ENCODE results near the gene EPB41L4B.
"Not testable (repeated sequence)": the region's sequence is repeated elsewhere in the genome, so short reads cannot be mapped to it uniquely, and the experiment has no call there.

The EPB41L4B gene

GRCh38 chr9:109295221-109296130 is 25.4 kb downstream of the EPB41L4B start:
- DNase-seq, result peak; percentile 67

- DNase-seq, result no peak
Observed at GRCh38 chr9:109290385-109290784, 30.5 kb downstream of the EPB41L4B start.

DNA sequence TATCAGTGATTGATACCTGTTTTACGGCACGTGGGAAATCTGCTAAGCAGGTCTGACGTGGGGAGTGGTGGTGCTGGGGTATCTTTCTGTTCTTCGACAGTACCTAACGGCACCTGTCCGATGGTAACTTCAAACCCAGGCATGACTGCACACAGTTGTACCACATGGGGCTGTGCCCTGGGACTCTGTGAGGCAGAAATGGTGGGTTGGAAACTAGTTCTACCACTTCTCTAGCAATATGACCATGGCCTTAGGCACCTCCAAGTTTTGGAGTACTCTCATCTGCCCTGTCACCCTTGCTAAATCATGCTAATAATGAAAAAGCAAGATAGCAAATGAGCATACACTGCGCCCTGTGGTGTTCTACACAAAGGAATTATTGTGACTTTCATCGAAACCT is 30.9 kb downstream of the EPB41L4B start:
- DNase-seq, result no peak

DNA sequence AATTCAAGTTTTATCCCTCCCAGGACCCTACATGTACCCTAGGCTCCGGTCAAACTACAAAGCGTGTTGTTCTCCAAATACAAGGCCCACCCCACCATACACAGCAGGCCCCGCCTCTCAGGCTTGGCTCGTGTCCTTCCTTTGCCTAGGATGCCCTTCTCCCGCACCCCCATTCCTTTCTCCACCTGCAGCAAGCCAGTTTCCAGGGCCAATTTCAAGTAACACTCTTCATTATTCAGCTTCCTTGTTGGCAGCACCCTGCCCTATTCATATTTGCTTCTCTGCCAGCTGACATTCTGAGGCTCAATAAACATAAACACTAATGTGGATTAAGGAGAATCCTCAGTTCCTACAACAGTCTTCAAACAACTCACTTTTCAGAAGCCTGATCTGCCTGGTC is 31.7 kb downstream of the EPB41L4B start:
- DNase-seq, result no peak

- DNase-seq, result no peak
Observed at GRCh38 chr9:109286981-109287380, 33.9 kb downstream of the EPB41L4B start.

GRCh38 chr9:109286571-109286977 is 34.3 kb downstream of the EPB41L4B start:
- DNase-seq, result no peak

DNA sequence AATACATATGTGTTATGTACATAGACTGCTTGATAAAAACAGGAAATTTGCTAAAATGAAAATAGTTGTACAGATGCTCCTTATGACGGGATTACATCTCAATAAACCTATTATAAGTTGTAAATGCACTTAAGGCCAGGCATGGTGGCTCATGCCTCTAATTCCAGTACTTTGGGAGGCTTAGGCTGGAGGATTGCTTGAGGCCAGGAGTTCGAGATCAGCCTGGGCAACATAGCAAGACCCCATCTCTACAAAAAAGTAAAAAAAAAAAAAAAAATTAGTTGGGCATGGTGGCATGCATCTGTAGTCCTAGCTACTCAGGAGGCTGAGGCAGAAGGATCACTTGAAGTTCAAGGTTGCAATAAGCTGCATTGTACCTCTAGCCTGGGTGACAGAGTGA is 37.2 kb downstream of the EPB41L4B start:
- not testable (repeated sequence) for DNase-seq

- no peak for DNase-seq
Observed at GRCh38 chr9:109283012-109283411, 37.8 kb downstream of the EPB41L4B start.

GRCh38 chr9:109282302-109282701 is 38.6 kb downstream of the EPB41L4B start:
- no peak for DNase-seq

DNA sequence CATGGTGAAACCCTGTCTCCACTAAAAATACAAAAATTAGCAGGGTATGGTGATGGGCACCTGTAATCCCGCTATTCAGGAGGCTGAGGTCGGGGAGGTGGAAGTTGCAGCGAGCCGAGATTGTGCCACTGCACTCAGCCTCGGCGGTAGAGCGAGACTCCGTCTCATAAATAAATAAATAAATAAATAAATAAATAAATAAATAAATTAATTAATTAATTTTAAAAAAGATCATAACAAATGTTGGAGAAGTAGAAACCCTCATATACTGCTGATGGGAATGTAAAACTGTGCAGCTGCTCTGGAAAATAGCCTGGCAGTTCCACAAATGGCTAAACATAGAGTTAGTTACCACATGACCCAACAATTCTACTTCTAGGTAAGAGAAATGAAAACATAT is 39.3 kb downstream of the EPB41L4B start:
- DNase-seq, result no peak

- peak; percentile 16 for DNase-seq
Observed at GRCh38 chr9:109278848-109279247, 42.0 kb downstream of the EPB41L4B start.

DNA sequence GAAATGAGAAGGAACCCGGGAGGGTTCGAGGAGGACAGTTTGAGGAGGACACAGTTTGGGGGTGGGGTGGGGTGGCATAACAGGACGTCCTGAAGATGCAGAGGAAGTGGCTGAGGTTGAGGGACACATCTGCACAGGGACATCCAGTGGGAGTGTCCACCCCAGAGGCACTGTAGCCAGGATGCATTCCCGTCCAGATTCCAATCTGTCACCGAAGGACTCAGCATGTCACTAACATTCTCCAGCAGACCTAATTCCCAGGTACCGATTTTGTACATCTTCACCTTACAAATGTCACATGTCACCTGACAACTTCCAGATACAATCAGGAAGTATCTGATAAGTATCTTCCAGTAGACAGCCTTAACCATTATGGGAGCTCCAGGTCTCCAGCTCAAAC is 42.6 kb downstream of the EPB41L4B start:
- DNase-seq, result no peak

DNA sequence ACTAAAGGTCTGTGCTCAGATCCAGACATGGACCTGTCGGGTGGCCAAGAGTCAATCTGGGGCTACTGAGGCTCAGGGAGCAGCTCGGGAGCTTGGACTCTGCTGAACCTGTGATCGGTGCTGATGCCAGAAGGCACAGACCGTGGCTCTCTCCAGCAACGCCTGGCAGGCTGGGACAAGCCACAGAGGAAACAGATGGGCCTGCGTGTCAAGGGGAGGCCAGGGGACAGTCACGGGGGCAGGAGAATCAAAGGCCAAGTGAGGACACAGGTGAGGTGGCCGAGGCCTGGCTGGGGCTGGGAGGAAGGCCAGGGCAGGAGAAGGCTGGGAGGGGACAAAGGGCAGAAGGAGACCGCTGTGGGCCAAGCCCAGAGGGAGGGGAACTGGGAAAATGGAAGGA is 43.4 kb downstream of the EPB41L4B start:
- DNase-seq, result peak; percentile 44

DNA sequence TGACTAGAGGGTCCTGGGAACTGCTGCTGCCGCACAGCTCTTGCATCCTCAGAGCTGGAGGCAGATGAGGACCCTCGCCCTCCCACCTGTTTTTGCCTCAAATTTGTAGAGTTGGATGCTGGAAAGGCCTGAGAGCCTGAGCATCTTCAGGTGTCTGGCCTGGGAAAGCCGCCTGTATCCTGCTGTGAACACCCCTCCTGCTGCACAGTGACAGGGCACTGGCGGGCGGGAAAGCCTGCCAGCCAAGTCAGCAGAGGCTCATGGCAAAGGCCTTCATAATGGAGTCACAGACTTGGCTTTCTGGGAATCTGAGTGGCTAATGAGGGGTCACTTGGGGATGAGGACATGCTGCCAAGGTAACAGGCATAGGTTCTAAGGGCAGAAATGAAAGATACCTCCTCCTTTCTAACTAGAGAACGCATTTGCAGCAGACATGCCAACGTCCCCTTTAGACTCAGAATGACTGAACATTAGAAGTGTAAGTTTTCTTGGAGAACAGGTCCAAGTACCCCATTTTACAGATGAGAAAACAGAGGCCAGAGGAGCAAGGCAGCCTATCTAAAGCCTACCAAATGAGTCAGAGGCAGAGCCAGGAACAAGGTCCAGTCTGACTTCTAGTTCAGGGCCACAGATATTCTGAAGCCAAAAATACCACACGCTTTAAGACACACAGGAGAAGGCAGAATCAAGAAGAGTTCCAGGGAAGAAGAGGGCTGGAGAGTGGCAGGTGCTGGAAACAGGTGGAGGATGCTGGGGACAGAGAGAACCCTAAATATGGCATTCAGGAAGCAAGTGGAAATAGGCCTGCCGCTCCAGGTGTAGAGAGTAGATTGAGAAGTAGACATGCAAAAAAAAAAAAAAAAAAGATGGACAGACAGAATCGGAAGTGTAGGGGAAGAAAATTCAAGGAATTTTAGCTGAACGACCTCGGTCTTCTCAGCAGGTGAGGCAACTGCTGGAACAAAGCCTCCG is 44.1 kb downstream of the EPB41L4B start:
- peak; percentile 59 for DNase-seq

- peak; percentile 98 for DNase-seq
Observed at GRCh38 chr9:109274884-109275730, 45.8 kb downstream of the EPB41L4B start.

DNA sequence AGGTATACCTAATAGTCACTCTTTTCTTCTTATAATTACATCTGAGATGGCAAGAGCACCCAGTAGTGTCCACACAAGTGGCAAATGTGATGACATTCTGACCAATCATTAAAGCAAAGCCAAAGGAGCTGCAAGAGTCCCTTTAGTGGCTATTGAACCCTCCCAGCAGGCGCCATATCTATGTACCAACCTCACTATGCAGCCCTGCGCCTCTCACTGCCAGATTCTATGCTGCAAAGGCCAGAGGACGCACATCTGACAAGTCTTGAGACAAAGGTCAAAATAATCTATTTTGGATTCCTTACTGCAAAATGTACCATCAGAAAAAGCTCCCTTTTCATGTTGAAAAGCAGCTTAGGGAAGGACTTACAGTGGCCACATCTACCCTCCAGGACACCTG is 47.0 kb downstream of the EPB41L4B start:
- peak; percentile 29 for DNase-seq

DNA sequence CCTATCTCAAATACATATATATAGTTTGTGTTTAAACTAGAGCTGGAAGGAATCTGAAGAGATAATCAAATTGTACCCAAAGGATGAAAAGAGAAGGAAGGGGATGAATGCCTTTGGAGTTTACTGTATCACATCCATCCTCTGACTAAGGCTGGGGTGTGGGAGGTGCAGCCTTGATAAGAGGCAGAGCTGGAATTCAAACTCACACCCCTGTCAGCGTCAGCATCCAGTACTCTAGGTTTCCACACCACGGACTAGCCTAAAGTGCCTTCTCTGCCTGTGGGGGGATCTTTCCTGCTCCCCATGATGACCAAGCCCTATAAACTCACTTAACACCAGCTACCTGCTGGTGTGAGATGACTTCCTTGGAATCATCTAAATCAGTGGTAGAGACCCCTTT is 48.1 kb downstream of the EPB41L4B start:
- DNase-seq, result no peak

DNA sequence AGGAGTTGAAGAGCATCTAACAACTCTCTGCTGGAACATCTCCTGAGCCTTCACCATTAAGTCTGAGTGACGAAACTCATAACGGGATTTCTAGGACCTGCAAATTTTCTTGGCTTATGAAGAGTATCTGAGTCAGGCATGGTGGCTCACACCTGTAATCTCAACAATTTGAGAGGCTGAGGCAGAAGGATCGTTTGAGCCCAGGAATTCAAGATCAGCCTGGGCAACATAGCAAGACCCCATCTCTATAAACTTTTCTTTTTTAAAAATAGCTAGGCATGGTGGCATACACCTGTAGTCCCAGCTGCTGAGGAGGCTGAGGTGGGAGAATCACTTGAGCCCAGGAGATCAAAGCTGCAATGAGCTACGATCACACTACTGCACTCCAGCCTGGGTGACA is 48.8 kb downstream of the EPB41L4B start:
- DNase-seq, result no peak

- DNase-seq, result peak; percentile 80
Observed at GRCh38 chr9:109270971-109271925, 49.6 kb downstream of the EPB41L4B start.

- peak; percentile 23 for DNase-seq
Observed at GRCh38 chr9:109270441-109270840, 50.4 kb downstream of the EPB41L4B start.

DNA sequence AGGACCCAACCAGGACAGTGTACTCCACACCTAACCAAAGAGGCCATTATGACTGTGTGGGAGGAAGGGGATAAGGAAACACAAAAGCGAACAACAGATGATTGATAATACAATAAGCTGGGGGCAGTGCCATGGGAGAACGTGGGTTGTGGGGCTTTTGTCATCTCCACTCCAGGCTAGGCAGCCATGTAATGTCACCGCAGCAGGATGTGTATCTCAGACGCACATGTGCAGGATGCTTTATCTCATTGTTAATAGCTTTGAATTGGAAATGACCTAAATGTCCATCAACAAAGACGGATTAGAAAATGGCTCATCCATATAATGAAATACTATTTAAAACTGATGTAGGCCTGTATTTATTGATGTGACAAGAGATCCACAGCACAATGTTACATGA is 51.0 kb downstream of the EPB41L4B start:
- no peak for DNase-seq
